Measurements from ENCODE around the gene ABAT. TPM values are rescaled to one million over a fixed set of nuclear protein-coding genes. Genes with fewer than 3 reads are reported as not detected.

ABAT gene
- total RNA-seq, 1 experiment from 2014 or later = 7.3 TPM

DNA sequence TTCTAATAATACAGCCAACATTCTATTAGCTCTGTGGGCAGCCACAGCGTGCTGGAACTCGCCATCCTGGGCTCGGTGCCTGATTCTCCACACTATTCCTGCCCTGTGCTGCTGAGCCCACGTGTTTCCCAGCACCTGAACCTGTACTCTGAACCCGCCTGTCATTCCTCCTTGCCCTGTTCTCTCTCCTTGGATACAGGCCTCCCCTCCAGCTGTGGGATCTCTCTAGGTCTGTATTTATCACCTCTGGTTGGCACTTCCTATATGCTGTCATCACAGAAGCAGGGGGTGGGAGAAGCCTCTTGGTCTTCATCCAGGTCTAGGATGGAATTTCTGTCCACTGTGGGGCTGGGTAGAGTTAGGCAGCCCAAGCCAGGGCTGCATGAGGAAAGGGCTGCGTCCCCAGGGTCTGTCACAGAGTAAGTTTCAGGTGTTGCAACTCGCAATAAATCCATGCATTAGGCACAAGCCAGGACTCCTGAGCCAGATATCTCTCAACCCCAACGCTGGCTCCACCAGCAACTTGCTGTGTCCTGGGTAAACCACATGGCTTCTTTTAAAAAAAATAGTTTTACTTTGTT, 56.0 kb downstream of the ABAT start:
- H3T11ph ChIP-seq (ENCODE audit: low read length) = no peak overlapping the region
- no peak overlapping the region for H4K91ac ChIP-seq (ENCODE audit: insufficient read length, low read depth, low read length)
- no peak overlapping the region for H2BK5ac ChIP-seq (ENCODE audit: insufficient read length, low read length)
- H2AK5ac ChIP-seq (ENCODE audit: insufficient read length, low read length) = no peak overlapping the region
- H3K4me2 ChIP-seq (ENCODE audit: insufficient read depth, insufficient read length, low read length) = no peak overlapping the region
- Mint-ChIP-seq H3K9me3 (peaks cover 12 to 15% of the 10 kb centered on the region in 2 experiments), H3K36me3 (ENCODE audit: insufficient read depth in 1 of 3, low read depth in 3 of 3) (peaks cover 7 to 14% (median 8%) of the 10 kb centered on the region in 3 experiments; a peak in 6 of 7 replicates), H3K4me3 (no peak overlapping the region), H3K27ac (no peak overlapping the region; a peak in 1 of 7 replicates), H3K4me1 (peaks cover 6 to 10% of the 10 kb centered on the region in 2 experiments; a peak in 3 of 4 replicates), H3K27me3 (ENCODE audit: low read depth) (no peaks in the 10 kb centered on the region; the same call in none of the 2 replicates)
- no peak overlapping the region for H2BK20ac ChIP-seq (ENCODE audit: low read depth, low read length, poor library complexity, severe bottlenecking)
- no peak overlapping the region for H3K9ac ChIP-seq (ENCODE audit: extremely low read depth, insufficient read length, low read length)
- no peak overlapping the region for H4K5ac ChIP-seq (ENCODE audit: insufficient read length, low read depth, low read length)
- H3K23me2 ChIP-seq (ENCODE audit: insufficient read length, low read depth, low read length, poor library complexity, severe bottlenecking) = no peaks in the 10 kb centered on the region
- H3K27me3 ChIP-seq (ENCODE audit: insufficient read depth, low read length) = no peaks in the 10 kb centered on the region
- no peak overlapping the region for H3K18ac ChIP-seq (ENCODE audit: insufficient read length, low read depth, low read length)
- H2AFZ ChIP-seq (ENCODE audit: low read length) = no peak overlapping the region
- H3K4me1 ChIP-seq (ENCODE audit: insufficient read depth, low read length) = no peaks in the 10 kb centered on the region
- no peak overlapping the region; the same call in 1 of the 2 replicates for H2BK15ac ChIP-seq (ENCODE audit: low read depth, low read length)
- H3K4ac ChIP-seq (ENCODE audit: low read depth, low read length) = no peak overlapping the region
- no CpG with 5 or more reads among the region's 8 CpGs for WGBS (ENCODE audit: extremely low coverage, insufficient read length, low lambda C conversion rate)
- no peaks in the 10 kb centered on the region for H4K20me1 ChIP-seq (ENCODE audit: control insufficient read depth, insufficient read depth, insufficient read length)
- no peak overlapping the region for H3K14ac ChIP-seq (ENCODE audit: insufficient read depth, low read length)
- TF ChIP-seq, protein P1, sequence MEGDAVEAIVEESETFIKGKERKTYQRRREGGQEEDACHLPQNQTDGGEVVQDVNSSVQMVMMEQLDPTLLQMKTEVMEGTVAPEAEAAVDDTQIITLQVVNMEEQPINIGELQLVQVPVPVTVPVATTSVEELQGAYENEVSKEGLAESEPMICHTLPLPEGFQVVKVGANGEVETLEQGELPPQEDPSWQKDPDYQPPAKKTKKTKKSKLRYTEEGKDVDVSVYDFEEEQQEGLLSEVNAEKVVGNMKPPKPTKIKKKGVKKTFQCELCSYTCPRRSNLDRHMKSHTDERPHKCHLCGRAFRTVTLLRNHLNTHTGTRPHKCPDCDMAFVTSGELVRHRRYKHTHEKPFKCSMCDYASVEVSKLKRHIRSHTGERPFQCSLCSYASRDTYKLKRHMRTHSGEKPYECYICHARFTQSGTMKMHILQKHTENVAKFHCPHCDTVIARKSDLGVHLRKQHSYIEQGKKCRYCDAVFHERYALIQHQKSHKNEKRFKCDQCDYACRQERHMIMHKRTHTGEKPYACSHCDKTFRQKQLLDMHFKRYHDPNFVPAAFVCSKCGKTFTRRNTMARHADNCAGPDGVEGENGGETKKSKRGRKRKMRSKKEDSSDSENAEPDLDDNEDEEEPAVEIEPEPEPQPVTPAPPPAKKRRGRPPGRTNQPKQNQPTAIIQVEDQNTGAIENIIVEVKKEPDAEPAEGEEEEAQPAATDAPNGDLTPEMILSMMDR (conservative IDR thresholded peaks at IDR 0.05) = no peak
- H3K27ac ChIP-seq (ENCODE audit: insufficient read length, low read depth, low read length) = no peak overlapping the region
- H3K56ac ChIP-seq (ENCODE audit: insufficient read length, low read depth, low read length) = no peak overlapping the region
- no peak overlapping the region for H2BK12ac ChIP-seq (ENCODE audit: insufficient read length, low read depth, low read length)
- peaks cover 5% of the 10 kb centered on the region for H3K9me3 ChIP-seq (ENCODE audit: control insufficient read depth, low read depth, low read length)
- H3K23ac ChIP-seq (ENCODE audit: insufficient read length, low read depth, low read length) = no peak overlapping the region
- DNase-seq = no peak
- H3K79me2 ChIP-seq (ENCODE audit: insufficient read depth, low read length) = no peaks in the 10 kb centered on the region
- H2BK120ac ChIP-seq (ENCODE audit: low read depth, low read length, poor library complexity, severe bottlenecking) = no peak overlapping the region
- no peak overlapping the region for H4K8ac ChIP-seq (replicated peaks; ENCODE audit: insufficient read length, low read depth, low read length)
- H3K79me1 ChIP-seq (ENCODE audit: insufficient read depth, low read depth, low read length, poor library complexity, severe bottlenecking) = no peaks in the 10 kb centered on the region
